ENCODE measurements around the gene PSMA8. TPM values are rescaled to one million over a fixed set of nuclear protein-coding genes. Genes with fewer than 3 reads are reported as not detected.
"Not testable (repeated sequence)": the region's sequence is repeated elsewhere in the genome, so short reads cannot be mapped to it uniquely, and the experiment has no call there.

The PSMA8 gene
- total RNA-seq, 2 experiments from 2014 or later: 0.60 to 0.83 TPM

DNA sequence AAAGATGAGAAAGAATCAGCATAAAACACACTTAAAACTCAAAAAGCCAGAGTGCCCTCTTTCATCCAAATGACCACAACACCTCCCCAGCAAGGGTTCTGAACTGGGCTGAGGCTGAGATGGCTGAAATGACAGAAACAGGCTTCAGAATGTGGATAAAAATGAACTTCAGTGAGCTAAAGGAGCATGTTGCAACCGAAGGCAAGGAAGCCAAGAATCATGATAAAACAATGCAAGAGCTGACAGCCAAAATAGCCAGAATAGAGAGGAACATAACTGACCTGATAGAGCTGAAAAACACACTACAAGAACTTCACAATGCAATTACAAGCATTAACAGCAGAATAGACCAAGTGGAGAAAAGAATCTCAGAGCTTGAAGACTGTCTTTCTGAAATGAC, 12.2 kb upstream of the PSMA8 start:
- ChIA-PET POLR2A (no interaction called here), CTCF (interaction anchor here (0.6 to 1.6 kb wide), 2 partner anchors 11 to 40 kb away, joined by 3 read pairs; no protein-coding TSS in a partner anchor)
- no peaks in the 10 kb centered on the region for H3K4me1 Mint-ChIP-seq
- H3K4me3 Mint-ChIP-seq: no peak overlapping the region
- DNase-seq: no peak
- H3K9me3 Mint-ChIP-seq: peaks cover 6% of the 10 kb centered on the region
- no peak overlapping the region for H3K27ac Mint-ChIP-seq
- H3K27me3 Mint-ChIP-seq: no peaks in the 10 kb centered on the region
- H3K36me3 Mint-ChIP-seq (ENCODE audit: low read depth): no peaks in the 10 kb centered on the region

GRCh38 chr18:26121994-26122393, 11.7 kb upstream of the PSMA8 start:
- H3K9me3 Mint-ChIP-seq; H3K36me3 Mint-ChIP-seq (ENCODE audit: low read depth); H3K4me1 Mint-ChIP-seq; H3K4me3 Mint-ChIP-seq; H3K27me3 Mint-ChIP-seq; H3K27ac Mint-ChIP-seq; POLR2A ChIA-PET; DNase-seq: not testable (repeated sequence)
- CTCF ChIA-PET: interaction anchor here (0.6 to 1.6 kb wide), 2 partner anchors 10 to 41 kb away, joined by 3 read pairs; no protein-coding TSS in a partner anchor

GRCh38 chr18:26127786-26128185, 5.9 kb upstream of the PSMA8 start:
- peaks cover 2% of the 10 kb centered on the region for H3K9me3 Mint-ChIP-seq
- H3K4me3 Mint-ChIP-seq: no peak overlapping the region
- H3K36me3 Mint-ChIP-seq (ENCODE audit: low read depth): no peaks in the 10 kb centered on the region
- DNase-seq: no peak
- H3K27me3 Mint-ChIP-seq: no peaks in the 10 kb centered on the region
- CTCF ChIA-PET: no interaction called here
- H3K4me1 Mint-ChIP-seq: no peaks in the 10 kb centered on the region
- H3K27ac Mint-ChIP-seq: no peak overlapping the region
- POLR2A ChIA-PET: no interaction called here

DNA sequence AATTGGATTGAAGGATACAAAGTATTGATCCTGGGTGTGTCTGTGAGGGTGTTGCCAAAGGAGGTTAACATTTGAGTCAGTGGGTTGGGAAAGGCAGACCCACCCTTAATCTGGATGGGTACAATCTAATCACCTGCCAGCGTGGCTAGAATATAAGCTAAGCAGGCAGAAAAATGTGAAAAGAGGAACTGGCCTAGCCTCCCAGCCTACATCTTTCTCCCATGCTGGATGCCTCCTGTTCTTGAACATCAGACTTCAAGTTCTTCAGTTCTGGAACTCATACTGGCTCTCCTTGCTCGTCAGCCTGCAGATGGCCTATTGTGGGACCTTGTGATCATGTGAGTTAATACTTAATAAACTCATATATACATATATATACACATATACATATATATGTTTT, 5.5 kb upstream of the PSMA8 start:
- POLR2A ChIA-PET; CTCF ChIA-PET; H3K36me3 Mint-ChIP-seq (ENCODE audit: low read depth); DNase-seq; H3K9me3 Mint-ChIP-seq; H3K27ac Mint-ChIP-seq; H3K4me3 Mint-ChIP-seq; H3K4me1 Mint-ChIP-seq; H3K27me3 Mint-ChIP-seq: not testable (repeated sequence)

DNA sequence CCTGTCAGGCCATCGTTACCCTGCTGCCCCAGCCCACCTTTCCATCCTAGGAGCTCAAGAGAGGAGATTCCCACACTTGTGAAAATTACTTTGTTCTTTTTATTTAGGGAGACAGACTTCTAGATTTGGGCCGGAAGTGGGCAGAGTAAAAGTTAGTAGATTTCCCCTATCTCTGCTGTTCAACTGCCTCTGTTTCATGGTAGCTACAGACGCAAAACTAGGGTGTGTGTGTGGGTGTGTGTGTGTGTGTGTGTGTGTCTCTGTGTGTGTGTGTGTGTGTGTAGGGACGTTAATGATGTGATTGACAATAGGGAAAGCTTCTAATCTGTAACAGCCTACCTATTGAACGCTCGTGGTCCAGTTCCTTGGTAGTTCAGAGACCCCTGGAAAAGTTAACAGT, 438 bp downstream of the PSMA8 start:
- CTCF ChIA-PET: no interaction called here

DNA sequence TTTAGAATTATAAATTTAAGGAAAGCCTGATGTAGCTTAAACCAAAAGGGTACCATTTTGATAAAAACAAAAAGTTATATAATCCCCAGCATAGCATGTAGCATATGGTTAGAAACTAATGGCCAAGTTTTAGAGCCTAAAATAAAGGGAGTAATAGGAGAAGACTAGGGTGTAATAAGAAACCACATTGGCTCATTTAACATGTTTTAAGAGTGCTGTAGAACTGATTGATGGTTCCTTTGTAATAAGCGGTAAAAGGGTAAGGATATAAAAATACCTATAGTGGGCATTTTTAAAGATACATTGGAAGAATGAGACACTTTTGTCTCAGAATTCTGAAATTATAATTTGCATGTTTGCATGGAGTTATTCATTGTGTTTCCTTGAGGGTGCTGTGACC, 1.9 kb downstream of the PSMA8 start:
- Mint-ChIP-seq H3K9me3 (no peaks in the 10 kb centered on the region), H3K4me3 (no peak overlapping the region), H3K36me3 (ENCODE audit: low read depth) (no peaks in the 10 kb centered on the region), H3K4me1 (no peaks in the 10 kb centered on the region), H3K27me3 (no peaks in the 10 kb centered on the region), H3K27ac (no peak overlapping the region)
- no peak for DNase-seq
- CTCF ChIA-PET: no interaction called here
- POLR2A ChIA-PET: no interaction called here

More for the DNA sequence above, 438 bp downstream of the PSMA8 start:
- POLR2A ChIA-PET: interaction anchor here (1.4 kb wide), 1 partner anchor 45 kb away, joined by 5 read pairs; no protein-coding TSS in a partner anchor
- Mint-ChIP-seq H3K4me1 (no peaks in the 10 kb centered on the region), H3K9me3 (no peaks in the 10 kb centered on the region), H3K27ac (peak overlapping the region; percentile 50), H3K36me3 (ENCODE audit: low read depth) (no peaks in the 10 kb centered on the region), H3K27me3 (no peaks in the 10 kb centered on the region), H3K4me3 (peak overlapping the region; percentile 70)
- no peak for DNase-seq

- no peaks in the 10 kb centered on the region for H3K9me3 Mint-ChIP-seq
- ChIA-PET CTCF (no interaction called here), POLR2A (no interaction called here)
- no peak overlapping the region for H3K4me3 Mint-ChIP-seq
- H3K27ac Mint-ChIP-seq: no peak overlapping the region
- no peak for DNase-seq
- H3K27me3 Mint-ChIP-seq: no peaks in the 10 kb centered on the region
- H3K36me3 Mint-ChIP-seq (ENCODE audit: low read depth): no peaks in the 10 kb centered on the region
- no peaks in the 10 kb centered on the region for H3K4me1 Mint-ChIP-seq
Observed at GRCh38 chr18:26157326-26157725, 23.7 kb downstream of the PSMA8 start.

DNA sequence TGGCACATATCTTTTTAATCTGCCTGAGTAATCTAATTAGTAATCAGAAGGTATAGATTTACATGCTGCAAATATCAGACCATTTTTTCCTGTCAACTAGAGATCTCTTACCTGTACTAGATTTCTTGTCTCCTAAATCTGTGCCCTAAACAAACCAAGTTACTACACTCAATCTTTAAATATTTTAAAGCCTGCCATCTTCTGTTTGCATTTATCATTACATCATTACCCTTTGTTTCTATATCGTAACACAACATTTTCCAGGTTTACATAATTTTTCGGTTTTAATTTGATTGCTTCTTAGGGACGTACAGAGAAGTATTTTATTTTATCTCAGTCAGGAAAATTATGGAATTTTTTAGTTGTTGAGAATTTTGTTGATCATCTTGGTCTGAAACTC, 25.7 kb downstream of the PSMA8 start:
- no peak for DNase-seq
- Mint-ChIP-seq H3K4me1 (no peaks in the 10 kb centered on the region), H3K27ac (no peak overlapping the region), H3K9me3 (no peaks in the 10 kb centered on the region), H3K4me3 (no peak overlapping the region), H3K27me3 (no peaks in the 10 kb centered on the region), H3K36me3 (ENCODE audit: low read depth) (no peaks in the 10 kb centered on the region)
- CTCF ChIA-PET: interaction anchor here (1.3 to 1.6 kb wide), 2 partner anchors 16 to 238 kb away, joined by 4 read pairs; no protein-coding TSS in a partner anchor
- POLR2A ChIA-PET: no interaction called here

DNA sequence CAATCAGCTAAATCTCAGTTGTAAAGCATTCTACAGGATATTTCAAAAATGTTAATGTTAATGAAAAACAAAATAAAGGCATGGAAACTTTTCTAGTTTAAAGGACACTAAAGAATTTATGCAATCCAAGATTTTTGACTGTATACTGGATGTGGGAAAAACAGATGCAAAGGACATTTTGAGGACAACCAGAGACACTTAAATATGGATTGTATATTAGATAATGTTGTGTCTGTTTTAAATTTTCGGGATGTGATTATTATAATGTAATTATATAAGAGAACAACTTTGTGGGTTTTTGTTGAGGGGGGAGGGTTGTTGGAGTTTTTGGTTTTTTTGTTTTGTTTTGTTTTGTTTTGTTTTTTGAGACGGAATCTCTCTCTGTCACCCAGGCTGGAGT, 30.9 kb downstream of the PSMA8 start:
- CTCF ChIA-PET: no interaction called here
- H3K4me1 Mint-ChIP-seq: no peaks in the 10 kb centered on the region
- no peaks in the 10 kb centered on the region for H3K27me3 Mint-ChIP-seq
- DNase-seq: no peak
- POLR2A ChIA-PET: no interaction called here
- H3K36me3 Mint-ChIP-seq (ENCODE audit: low read depth): no peaks in the 10 kb centered on the region
- no peak overlapping the region for H3K4me3 Mint-ChIP-seq
- H3K27ac Mint-ChIP-seq: no peak overlapping the region
- H3K9me3 Mint-ChIP-seq: no peaks in the 10 kb centered on the region

- DNase-seq; CTCF ChIA-PET; POLR2A ChIA-PET; H3K27ac Mint-ChIP-seq; H3K36me3 Mint-ChIP-seq (ENCODE audit: low read depth); H3K4me3 Mint-ChIP-seq; H3K4me1 Mint-ChIP-seq; H3K27me3 Mint-ChIP-seq; H3K9me3 Mint-ChIP-seq: not testable (repeated sequence)
Observed at GRCh38 chr18:26167592-26167991, 33.9 kb downstream of the PSMA8 start.

- Mint-ChIP-seq H3K4me3 (no peak overlapping the region), H3K9me3 (no peaks in the 10 kb centered on the region), H3K27me3 (no peaks in the 10 kb centered on the region), H3K4me1 (no peaks in the 10 kb centered on the region), H3K36me3 (ENCODE audit: low read depth) (no peaks in the 10 kb centered on the region), H3K27ac (no peak overlapping the region)
- POLR2A ChIA-PET: no interaction called here
- CTCF ChIA-PET: interaction anchor here (1.4 kb wide), 1 partner anchor 15 kb away, joined by 4 read pairs; no protein-coding TSS in a partner anchor
- DNase-seq: no peak
Observed at GRCh38 chr18:26175481-26175880, 41.8 kb downstream of the PSMA8 start.

- Mint-ChIP-seq H3K4me1 (no peaks in the 10 kb centered on the region), H3K27ac (no peak overlapping the region), H3K36me3 (ENCODE audit: low read depth) (no peaks in the 10 kb centered on the region), H3K9me3 (no peaks in the 10 kb centered on the region), H3K4me3 (no peak overlapping the region), H3K27me3 (no peaks in the 10 kb centered on the region)
- no peak for DNase-seq
- ChIA-PET POLR2A (no interaction called here), CTCF (no interaction called here)
Observed at GRCh38 chr18:26176134-26176533, 42.5 kb downstream of the PSMA8 start.

DNA sequence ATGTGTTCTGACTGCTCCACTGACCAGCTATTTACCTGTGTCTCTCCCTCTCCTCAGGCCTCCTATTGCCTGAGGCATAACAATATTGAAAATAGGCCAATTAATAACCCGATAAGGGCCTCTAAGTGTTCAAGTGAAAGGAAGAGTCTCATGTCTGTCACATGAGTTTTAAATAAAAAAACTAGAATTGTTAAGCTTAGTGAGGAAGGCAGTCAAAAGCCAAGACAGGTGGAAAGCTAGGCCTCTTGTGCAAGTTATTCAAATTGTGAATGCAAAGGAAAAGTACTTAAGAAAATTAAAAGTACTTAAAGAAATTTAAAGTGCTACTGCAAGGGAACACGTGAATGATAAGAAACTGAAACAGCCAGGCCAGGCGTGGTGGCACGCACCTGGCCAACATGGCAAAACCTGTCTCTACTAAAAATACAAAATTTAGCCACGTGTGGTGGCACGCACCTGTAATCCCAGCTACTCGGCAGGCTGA, 47.7 kb downstream of the PSMA8 start:
- no peak for DNase-seq
- ChIA-PET POLR2A (no interaction called here), CTCF (no interaction called here)
- Mint-ChIP-seq H3K4me1 (no peaks in the 10 kb centered on the region), H3K27ac (no peak overlapping the region), H3K4me3 (no peak overlapping the region), H3K36me3 (ENCODE audit: low read depth) (no peaks in the 10 kb centered on the region), H3K27me3 (no peaks in the 10 kb centered on the region), H3K9me3 (no peaks in the 10 kb centered on the region)

DNA sequence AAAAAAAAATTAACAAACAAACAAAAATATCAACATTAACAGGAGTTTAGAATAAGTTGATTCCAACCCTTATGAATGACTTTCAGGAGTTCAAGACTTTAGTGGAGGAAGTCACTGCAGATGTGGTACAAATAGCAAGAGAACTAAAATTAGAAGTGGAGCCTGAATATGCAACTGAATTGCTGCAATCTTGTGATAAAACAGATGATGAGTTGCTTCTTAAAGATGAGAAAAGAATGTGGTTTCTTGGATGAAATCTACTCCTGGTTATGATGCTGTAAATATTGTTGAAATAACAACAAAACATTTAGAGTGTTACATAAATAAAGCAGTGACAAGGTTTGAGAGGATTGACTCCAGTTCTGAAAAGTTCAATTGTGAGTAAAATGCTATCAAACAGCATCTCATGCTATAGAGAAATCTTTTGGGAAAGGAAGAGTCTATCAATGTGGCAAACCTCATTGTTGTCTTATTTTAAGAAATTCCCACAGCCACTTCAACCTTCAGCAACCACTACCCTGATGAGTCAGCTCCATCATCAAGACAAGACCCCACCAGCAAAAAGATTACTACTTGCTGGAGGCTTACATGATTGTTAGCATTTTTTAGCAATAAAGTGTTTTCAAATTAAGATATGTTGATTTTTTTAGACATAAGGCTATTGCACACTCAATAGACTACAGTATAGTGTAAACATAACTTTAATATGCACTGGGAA, 49.9 kb downstream of the PSMA8 start:
- no peak for DNase-seq
- no peaks in the 10 kb centered on the region for H3K27me3 Mint-ChIP-seq
- H3K4me1 Mint-ChIP-seq: no peaks in the 10 kb centered on the region
- no peaks in the 10 kb centered on the region for H3K9me3 Mint-ChIP-seq
- POLR2A ChIA-PET: no interaction called here
- H3K36me3 Mint-ChIP-seq (ENCODE audit: low read depth): no peaks in the 10 kb centered on the region
- CTCF ChIA-PET: no interaction called here
- H3K4me3 Mint-ChIP-seq: no peak overlapping the region
- no peak overlapping the region for H3K27ac Mint-ChIP-seq
